AG04449 (cell line): ENCODE data around the gene FLT4.

Source experiments
- CTCF ChIA-PET: fragments of 350-600 bp; formaldehyde crosslinking; extraction: SDS; loops from one replicate; lab custom pipeline; 2021; ENCODE audit warnings: antibody characterized with exemption; lab: Yijun Ruan, JAX
- POLR2A ChIA-PET: fragments of 400-600, 350-600 bp; formaldehyde crosslinking; extraction: SDS; loops from one replicate; lab custom pipeline; 2020; ENCODE audit warnings: antibody characterized with exemption, inconsistent platforms; lab: Yijun Ruan, JAX
- DNase-seq: peaks from one replicate; pipeline ENCODE4 v3.0.0-alpha.2; 2010; ENCODE audit warnings: low read depth, low spot score
- H3K4me3 ChIP-seq: 2 replicates; pipeline ENCODE4 v1.5.1; 2011; ENCODE audit warnings: low read depth, mild to moderate bottlenecking, control low read depth, low read length
- TF ChIP-seq, protein P1 (sequence below): IDR thresholded peaks from one replicate; pipeline ENCODE4 v1.5.1; 2011; ENCODE audit warnings: mild to moderate bottlenecking, moderate library complexity, low read length, control low read depth, inconsistent platforms; ENCODE audit not compliant: insufficient read depth; ENCODE audit errors: missing control alignments

FLT4 gene

DNA sequence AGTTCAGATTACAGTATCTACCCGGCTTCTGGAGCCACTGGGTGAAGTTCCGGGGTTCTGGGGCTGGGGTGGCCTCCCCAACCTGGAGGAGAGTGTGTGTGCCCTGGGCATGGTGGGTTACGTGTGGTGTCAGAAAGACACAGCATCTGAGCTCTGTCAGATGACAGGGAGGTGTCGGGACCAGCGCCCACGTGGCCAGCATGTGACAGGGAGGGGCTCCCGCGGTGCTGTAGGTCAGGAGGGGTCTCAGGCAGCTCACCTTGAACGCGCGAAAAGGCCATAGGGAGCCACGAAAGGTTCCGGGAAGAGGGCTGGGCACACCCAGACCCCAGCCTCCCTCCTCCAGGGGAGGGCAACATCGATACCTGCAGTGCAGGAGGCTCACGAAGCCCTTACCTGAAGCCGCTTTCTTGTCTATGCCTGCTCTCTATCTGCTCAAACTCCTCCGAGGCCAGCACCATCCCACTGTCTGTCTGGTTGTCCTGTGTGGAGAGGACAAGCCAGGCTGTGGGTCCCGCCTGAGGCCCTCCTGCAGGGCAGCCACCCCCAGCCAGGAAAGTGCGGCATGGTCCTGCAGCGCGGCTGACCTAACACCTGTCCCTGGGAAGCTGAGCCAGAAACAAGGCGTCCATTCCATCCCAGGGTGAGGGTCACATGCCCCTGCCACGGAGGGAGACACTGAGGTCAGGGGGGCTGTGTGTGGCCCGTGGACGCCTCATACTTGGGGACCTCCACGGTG lies 40.7 kb downstream of the FLT4 start:
- H3K4me3 ChIP-seq, result no peak overlapping the region
- DNase-seq, result no peak
- ChIA-PET CTCF (interaction anchor here (0.9 to 3.0 kb wide), 3 partner anchors 10 to 315 kb away, joined by 3 to 10 read pairs (median 3); no protein-coding TSS in a partner anchor), POLR2A (no interaction called here)
- TF ChIP-seq, protein P1, sequence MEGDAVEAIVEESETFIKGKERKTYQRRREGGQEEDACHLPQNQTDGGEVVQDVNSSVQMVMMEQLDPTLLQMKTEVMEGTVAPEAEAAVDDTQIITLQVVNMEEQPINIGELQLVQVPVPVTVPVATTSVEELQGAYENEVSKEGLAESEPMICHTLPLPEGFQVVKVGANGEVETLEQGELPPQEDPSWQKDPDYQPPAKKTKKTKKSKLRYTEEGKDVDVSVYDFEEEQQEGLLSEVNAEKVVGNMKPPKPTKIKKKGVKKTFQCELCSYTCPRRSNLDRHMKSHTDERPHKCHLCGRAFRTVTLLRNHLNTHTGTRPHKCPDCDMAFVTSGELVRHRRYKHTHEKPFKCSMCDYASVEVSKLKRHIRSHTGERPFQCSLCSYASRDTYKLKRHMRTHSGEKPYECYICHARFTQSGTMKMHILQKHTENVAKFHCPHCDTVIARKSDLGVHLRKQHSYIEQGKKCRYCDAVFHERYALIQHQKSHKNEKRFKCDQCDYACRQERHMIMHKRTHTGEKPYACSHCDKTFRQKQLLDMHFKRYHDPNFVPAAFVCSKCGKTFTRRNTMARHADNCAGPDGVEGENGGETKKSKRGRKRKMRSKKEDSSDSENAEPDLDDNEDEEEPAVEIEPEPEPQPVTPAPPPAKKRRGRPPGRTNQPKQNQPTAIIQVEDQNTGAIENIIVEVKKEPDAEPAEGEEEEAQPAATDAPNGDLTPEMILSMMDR, result no peak

DNA sequence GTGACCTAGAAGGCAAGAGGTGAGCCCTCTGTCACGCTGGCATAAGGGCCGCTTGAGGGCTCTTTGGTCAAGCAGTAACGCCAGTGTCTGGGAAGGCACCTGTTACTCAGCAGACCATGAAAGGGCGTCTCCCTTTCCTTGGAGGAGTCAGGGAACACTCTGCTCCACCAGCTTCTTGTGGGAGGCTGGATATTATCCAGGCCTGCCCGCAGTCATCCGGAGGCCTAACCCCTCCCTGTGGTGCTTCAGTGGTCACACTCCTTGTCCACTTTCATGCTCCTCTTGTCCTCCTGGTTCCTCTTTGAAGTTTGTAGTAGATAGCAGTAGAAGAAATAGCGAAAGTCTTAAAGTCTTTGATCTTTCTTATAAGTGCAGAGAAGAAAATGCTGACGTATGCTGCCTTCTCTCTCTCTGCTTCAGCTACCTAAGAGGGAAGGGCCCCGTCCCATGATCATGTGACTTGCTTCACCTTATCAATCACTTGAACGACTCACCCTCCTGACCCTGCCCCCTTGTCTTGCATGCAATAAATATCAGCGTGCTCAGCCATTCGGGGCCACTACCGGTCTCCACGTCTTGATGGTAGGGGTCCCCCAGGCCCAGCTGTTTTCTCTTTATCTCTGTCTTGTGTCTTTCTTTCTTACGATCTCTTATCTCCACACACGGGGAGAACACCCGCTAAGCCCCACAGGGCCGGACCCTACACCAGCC lies 41.4 kb downstream of the FLT4 start:
- TF ChIP-seq, protein P1, result no peak
- ChIA-PET POLR2A (no interaction called here), CTCF (interaction anchor here (0.9 to 3.0 kb wide), 3 partner anchors 11 to 314 kb away, joined by 3 to 10 read pairs (median 3); no protein-coding TSS in a partner anchor)
- no peak for DNase-seq
- no peak overlapping the region for H3K4me3 ChIP-seq

GRCh38 chr5:180606215-180606785 lies 43.1 kb downstream of the FLT4 start:
- CTCF ChIA-PET, result interaction anchor here (0.6 to 3.0 kb wide), 19 partner anchors 8 to 481 kb away, joined by 3 to 19 read pairs (median 4); no protein-coding TSS in a partner anchor

GRCh38 chr5:180605554-180606214 lies 43.7 kb downstream of the FLT4 start:
- ChIA-PET CTCF (interaction anchor here (0.7 to 3.0 kb wide), 15 partner anchors 8 to 480 kb away, joined by 3 to 19 read pairs (median 4); no protein-coding TSS in a partner anchor), POLR2A (no interaction called here)
- no peak overlapping the region for H3K4me3 ChIP-seq
- TF ChIP-seq, protein P1, result peak; percentile 70
- DNase-seq, result no peak

More at GRCh38 chr5:180606215-180606785, 43.1 kb downstream of the FLT4 start:
- POLR2A ChIA-PET, result no interaction called here
- no peak for DNase-seq
- H3K4me3 ChIP-seq, result no peak overlapping the region
- TF ChIP-seq, protein P1, result no peak

DNA sequence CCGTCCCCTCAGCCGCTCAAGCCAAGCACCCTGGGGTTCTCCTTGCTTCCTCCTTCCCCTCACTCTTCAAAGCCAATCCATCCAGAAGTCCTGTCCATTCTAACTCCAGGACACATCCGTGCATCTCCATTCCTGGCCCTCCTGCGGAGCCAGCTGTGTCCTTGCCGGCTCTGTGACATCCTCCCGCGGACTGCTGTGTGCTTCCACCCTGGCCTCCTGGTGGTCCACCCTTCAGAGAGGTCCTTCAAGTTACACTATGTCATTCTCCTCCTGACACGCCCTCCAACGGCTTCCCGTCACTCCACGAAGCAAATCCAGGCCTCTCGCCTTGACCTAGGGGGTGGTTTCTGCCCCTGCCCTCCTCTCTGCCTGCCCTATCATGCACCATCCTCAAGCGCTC lies 45.1 kb downstream of the FLT4 start:
- TF ChIP-seq, protein P1, result no peak
- DNase-seq, result no peak
- CTCF ChIA-PET, result interaction anchor here (0.8 to 2.7 kb wide), 3 partner anchors 82 to 310 kb away, joined by 3 to 19 read pairs (median 4); no protein-coding TSS in a partner anchor
- no peak overlapping the region for H3K4me3 ChIP-seq
- POLR2A ChIA-PET, result no interaction called here
